BLaER1 treated with 17β-estradiol and CSF1 and Interleukin-3, amounts not matched to agents 10 nM and 100 nM (cell line): ENCODE results near the gene SLC19A1.

ENCODE experiments used
- H3K27ac ChIP-seq, 11 experiments: shearing (Covaris generic); formaldehyde crosslinking; 2 replicates each; pipeline ENCODE4 v1.8.1; 2022
- H3K27me3 ChIP-seq, 11 experiments: shearing (Covaris generic); formaldehyde crosslinking; 2 replicates each; pipeline ENCODE4 v1.8.1; 2022
- H3K36me3 ChIP-seq, 11 experiments: shearing (Covaris generic); formaldehyde crosslinking; 2 replicates each; pipeline ENCODE4 v1.8.1; 2022
- H3K4me1 ChIP-seq, 10 experiments: shearing (Covaris generic); formaldehyde crosslinking; 2 replicates each; pipeline ENCODE4 v1.8.1; 2022
- H3K4me2 ChIP-seq, 11 experiments: shearing (Covaris generic); formaldehyde crosslinking; 2 replicates each; pipeline ENCODE4 v1.8.1; 2022
- H3K4me3 ChIP-seq, 10 experiments: shearing (Covaris generic); formaldehyde crosslinking; 2 replicates each; pipeline ENCODE4 v1.8.1; 2022
- H3K9ac ChIP-seq, 11 experiments: shearing (Covaris generic); formaldehyde crosslinking; 2 replicates each; pipeline ENCODE4 v1.8.1; 2022
- H3K9me3 ChIP-seq, 11 experiments: shearing (Covaris generic); formaldehyde crosslinking; replicated peaks in 1 of 11; 2 replicates each; pipeline ENCODE4 v1.8.1; 2022
- H4K20me1 ChIP-seq, 11 experiments: shearing (Covaris generic); formaldehyde crosslinking; 2 replicates each; pipeline ENCODE4 v1.8.1; 2022
- Cebpa-rat ChIP-seq, 11 experiments: shearing (Covaris generic); IDR thresholded peaks; 2 replicates each; pipeline ENCODE4 v1.8.1; 2022

SLC19A1 gene

DNA sequence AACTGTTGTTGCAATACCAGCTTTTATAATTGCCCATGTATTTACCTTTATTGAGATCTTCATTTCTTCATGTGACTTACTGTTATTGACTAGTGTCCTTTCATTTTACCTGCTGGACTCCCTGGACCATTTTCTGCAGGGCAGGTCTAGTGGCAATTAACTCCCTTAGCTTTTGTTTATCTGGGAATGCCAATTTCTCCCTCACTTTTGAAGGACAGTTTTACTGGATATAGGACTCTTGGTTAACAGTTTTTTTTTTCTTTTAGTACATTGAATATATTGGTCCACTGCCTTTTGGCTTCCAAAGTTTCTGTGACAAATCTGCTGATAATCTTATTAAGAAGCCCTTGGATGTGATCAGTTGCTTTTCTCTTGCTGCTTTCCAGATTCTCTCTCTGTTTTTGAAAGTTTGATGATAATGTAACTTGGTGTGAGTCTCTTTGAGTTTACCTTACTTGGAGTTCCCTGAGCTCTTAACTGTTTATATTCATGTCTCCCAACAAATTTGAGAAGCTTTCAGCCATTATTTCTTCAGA, 80.4 kb downstream of the SLC19A1 start:
- H3K4me3 ChIP-seq = no peak overlapping the region
- H3K27ac ChIP-seq = no peak overlapping the region
- peaks cover 0 to 11% (median 0%) of the 10 kb centered on the region in 11 experiments; a peak in 2 of 22 replicates for H4K20me1 ChIP-seq
- peaks cover 0 to 19% (median 6%) of the 10 kb centered on the region in 11 experiments; a peak in 12 of 22 replicates for H3K9me3 ChIP-seq
- H3K27me3 ChIP-seq = no peaks in the 10 kb centered on the region; a peak in 1 of 22 replicates
- no peaks in the 10 kb centered on the region for H3K36me3 ChIP-seq
- no peak for TF ChIP-seq Cebpa-rat (IDR thresholded peaks at IDR 0.05)
- H3K4me2 ChIP-seq = peak overlapping the region in 3 of 11 experiments; percentile 54 to 84 (median 56); a peak in 3 of 22 replicates
- no peak overlapping the region for H3K9ac ChIP-seq
- H3K4me1 ChIP-seq = peaks cover 3 to 84% (median 71%) of the 10 kb centered on the region in 10 experiments; a peak in 17 of 20 replicates

DNA sequence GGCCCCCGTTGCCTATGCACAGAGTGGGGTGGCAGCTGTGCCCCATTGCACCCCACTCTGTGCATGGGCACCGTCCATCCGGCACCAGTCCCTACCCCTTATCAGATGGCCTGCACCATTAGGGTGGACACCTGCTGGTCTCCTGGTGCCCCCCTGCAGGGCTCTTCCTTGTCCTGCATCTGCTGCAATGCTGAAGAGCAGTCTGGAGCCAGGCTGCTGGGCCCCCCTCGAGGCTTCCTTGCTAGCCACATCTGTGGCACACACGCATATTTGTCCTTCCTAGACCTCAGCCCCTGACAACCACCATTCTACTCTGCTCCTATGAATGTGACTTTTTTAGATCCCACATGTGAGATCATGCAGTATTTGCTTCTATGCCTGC, 80.9 kb downstream of the SLC19A1 start:
- Histone ChIP-seq H3K9me3 (peaks cover 0 to 19% (median 6%) of the 10 kb centered on the region in 11 experiments; a peak in 12 of 22 replicates), H3K27ac (peak overlapping the region in 1 of 11 experiments; percentile 27; a peak in 1 of 22 replicates), H3K27me3 (no peaks in the 10 kb centered on the region; a peak in 1 of 22 replicates), H3K4me2 (peak overlapping the region in 8 of 11 experiments; percentile 15 to 84 (median 48); a peak in 16 of 22 replicates), H3K4me1 (peaks cover 3 to 87% (median 73%) of the 10 kb centered on the region in 10 experiments; a peak in 17 of 20 replicates), H4K20me1 (peaks cover 0 to 11% (median 0%) of the 10 kb centered on the region in 11 experiments; a peak in 2 of 22 replicates), H3K4me3 (no peak overlapping the region), H3K36me3 (no peaks in the 10 kb centered on the region), H3K9ac (no peak overlapping the region)
- no peak for TF ChIP-seq Cebpa-rat (IDR thresholded peaks at IDR 0.05)

DNA sequence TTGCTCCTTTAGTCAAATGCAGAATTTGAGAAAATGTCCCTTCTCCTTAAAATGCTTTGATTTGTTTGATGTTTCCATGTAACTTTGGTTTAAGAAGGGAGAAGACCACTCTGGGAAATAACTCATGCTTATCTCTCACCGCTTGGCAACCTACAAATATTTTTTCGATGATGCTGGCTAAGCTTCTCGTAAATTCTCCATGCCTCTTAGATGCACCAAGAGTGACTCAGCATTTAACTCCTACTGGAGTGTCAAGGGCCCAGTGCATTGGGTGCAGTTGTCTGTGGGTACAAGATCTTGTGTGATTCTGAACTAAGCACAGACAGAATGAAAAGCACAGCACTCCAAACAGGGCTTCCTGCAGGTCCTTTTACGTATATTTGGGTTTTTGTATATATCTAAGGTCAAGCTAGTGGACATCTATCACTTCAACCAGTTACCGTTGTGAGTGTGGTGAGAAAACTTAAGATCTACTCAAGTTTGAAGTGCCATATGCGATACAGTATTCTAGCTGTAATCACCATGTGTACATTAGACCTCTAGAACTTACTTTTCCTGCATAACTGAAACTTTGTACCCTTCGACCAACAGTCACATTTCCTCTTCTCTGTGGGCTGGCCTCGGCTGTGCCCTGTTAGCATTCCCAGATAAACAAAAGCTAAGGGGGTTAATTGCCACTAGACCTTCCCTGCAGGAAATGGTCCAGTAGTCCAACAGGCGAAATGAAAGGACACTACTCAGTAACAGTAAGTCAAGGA, 81.5 kb downstream of the SLC19A1 start:
- H3K27me3 ChIP-seq = no peaks in the 10 kb centered on the region; a peak in 1 of 22 replicates
- H3K27ac ChIP-seq = peak overlapping the region in 1 of 11 experiments; percentile 27; a peak in 2 of 22 replicates
- peak overlapping the region in 8 of 11 experiments; percentile 15 to 84 (median 48); a peak in 16 of 22 replicates for H3K4me2 ChIP-seq
- H3K4me3 ChIP-seq = no peak overlapping the region
- no peak overlapping the region for H3K9ac ChIP-seq
- H3K36me3 ChIP-seq = no peaks in the 10 kb centered on the region
- TF ChIP-seq Cebpa-rat (IDR thresholded peaks at IDR 0.05) = no peak
- peaks cover 0 to 19% (median 6%) of the 10 kb centered on the region in 11 experiments; a peak in 12 of 22 replicates for H3K9me3 ChIP-seq
- peaks cover 6 to 89% (median 74%) of the 10 kb centered on the region in 10 experiments; a peak in 18 of 20 replicates for H3K4me1 ChIP-seq
- H4K20me1 ChIP-seq = peaks cover 0 to 11% (median 0%) of the 10 kb centered on the region in 11 experiments; a peak in 2 of 22 replicates

DNA sequence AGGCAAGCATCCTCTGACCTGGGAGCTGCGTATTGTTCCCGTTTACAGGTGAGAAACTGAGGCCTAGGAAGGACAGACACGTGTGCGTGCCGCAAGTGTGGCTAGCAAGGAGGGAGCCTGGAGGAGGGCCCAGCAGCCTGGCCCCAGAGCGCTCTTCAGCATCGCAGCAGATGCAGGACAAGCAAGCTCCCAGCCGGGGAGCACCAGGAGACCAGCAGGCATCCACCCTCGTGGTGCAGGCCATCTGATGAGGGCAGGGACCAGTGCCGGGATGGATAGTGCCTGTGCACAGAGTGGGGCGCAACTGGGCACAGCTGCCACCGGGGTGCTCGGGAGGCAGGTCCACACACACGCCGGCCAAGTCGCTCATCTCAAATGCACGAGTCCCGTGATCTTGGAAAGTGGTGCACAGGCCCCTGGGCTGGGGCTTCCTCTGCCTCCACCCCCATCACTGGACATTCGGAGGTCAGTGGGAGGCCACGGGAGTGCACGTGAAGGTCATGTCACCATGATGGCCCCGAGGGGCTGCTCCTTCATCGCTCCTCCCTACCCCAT, 82.2 kb downstream of the SLC19A1 start:
- Histone ChIP-seq H4K20me1 (peaks cover 0 to 11% (median 0%) of the 10 kb centered on the region in 11 experiments; a peak in 3 of 22 replicates), H3K4me2 (peak overlapping the region in 8 of 11 experiments; percentile 15 to 84 (median 62); a peak in 13 of 22 replicates), H3K9ac (no peak overlapping the region), H3K4me3 (no peak overlapping the region), H3K27me3 (no peaks in the 10 kb centered on the region; a peak in 1 of 22 replicates), H3K9me3 (peaks cover 0 to 19% (median 6%) of the 10 kb centered on the region in 11 experiments; a peak in 12 of 22 replicates), H3K4me1 (peaks cover 11 to 89% (median 74%) of the 10 kb centered on the region in 10 experiments; a peak in 18 of 20 replicates), H3K27ac (peak overlapping the region in 1 of 11 experiments; percentile 34; a peak in 1 of 22 replicates), H3K36me3 (no peaks in the 10 kb centered on the region)
- no peak for TF ChIP-seq Cebpa-rat (IDR thresholded peaks at IDR 0.05)

DNA sequence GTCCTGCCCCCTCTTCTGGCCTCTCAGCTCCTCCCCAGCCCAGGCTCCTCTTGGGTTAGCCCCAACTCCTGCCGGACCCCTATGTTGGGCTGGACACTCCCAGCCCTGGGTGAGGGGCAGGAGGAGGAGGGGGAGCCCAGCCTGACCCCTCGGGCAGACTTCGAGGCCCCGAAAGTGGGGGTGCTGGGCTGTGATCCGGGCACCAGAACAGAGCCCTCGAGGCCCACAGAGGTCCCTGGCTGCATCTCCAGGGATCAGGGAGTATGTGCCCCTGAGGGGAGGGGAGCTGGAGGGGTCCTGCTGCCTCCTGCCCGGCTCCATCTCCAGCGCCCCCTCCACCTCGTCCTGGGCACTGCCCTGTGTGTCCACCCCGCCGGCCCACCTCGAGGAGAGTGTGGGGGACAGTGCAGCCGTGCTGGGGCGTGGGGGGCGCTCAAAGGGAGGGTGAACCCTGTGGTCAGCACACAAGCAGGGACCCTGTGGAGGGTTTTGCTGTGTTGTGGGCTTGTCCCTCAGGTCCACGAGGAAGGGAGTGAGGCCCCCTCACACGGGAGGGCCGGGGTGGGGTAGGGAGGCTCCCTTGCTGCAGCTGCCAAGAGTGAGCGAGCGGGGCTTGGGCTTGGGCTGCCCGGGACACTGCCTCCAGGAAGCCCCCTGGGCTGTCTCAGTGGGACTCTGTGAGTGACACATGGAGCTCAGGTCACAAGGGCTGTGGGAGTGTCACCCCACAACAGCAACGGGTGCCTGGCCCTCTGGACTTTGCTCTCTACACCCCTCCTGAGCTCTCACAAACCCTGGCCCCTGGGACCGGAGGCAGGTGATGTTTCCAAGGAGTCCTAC, 82.8 kb downstream of the SLC19A1 start:
- Histone ChIP-seq H3K27me3 (no peaks in the 10 kb centered on the region; a peak in 1 of 22 replicates), H3K4me2 (peak overlapping the region in 9 of 11 experiments; percentile 52 to 87 (median 78); a peak in 16 of 22 replicates), H3K4me3 (no peak overlapping the region), H4K20me1 (peaks cover 0 to 11% (median 3%) of the 10 kb centered on the region in 11 experiments; a peak in 3 of 22 replicates), H3K9ac (peak overlapping the region in 2 of 11 experiments; percentile 16 to 25; a peak in 3 of 22 replicates), H3K9me3 (peaks cover 0 to 19% (median 6%) of the 10 kb centered on the region in 11 experiments; a peak in 12 of 22 replicates), H3K4me1 (peaks cover 11 to 85% (median 70%) of the 10 kb centered on the region in 10 experiments; a peak in 18 of 20 replicates), H3K27ac (peak overlapping the region in 2 of 11 experiments; percentile 14 to 34; a peak in 2 of 22 replicates), H3K36me3 (no peaks in the 10 kb centered on the region)
- no peak for TF ChIP-seq Cebpa-rat (IDR thresholded peaks at IDR 0.05)

DNA sequence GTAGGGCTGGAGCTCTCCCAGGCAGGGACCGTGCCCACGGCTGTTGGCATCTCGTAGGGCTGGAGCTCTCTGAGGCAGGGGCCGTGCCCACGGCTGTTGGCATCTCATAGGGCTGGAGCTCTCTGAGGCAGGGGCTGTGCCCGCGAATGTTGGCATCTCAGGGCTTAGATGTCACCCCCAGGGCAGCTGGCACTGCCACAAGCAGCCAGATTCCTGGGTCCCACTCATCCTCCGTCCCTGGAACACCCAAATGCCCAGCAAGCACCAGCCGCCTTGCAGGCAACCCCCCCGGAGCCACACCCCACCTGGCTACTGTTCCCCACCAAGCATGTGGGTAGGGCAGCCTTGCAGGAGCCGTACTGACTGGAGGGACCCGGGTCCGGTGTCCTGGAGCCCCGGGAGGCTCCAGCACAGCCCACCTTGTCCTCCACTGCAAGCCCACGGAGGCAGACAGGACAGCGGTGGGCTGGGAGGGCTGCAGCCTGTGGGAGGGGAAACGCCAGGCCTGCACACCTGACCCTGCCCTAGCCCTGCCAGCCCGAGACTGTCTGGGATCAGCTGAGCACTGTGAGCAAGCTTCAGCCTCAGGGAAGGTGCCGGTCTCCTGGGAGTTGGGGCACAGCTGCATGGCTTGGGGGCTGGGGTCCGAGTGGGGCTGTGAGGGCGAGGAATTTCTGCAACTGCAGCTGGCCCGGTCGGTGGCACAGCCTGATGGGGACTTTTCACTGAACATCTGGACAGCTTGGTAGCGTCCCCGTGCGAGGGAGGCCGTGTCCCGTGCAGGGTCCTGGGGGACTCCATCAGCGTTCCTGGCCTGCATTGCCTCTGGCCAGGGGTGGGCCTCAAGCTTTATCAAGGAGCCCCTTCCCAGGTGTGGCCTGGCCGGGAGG, 83.7 kb downstream of the SLC19A1 start:
- no peaks in the 10 kb centered on the region; a peak in 1 of 22 replicates for H3K27me3 ChIP-seq
- no peaks in the 10 kb centered on the region for H3K36me3 ChIP-seq
- peaks cover 0 to 19% (median 6%) of the 10 kb centered on the region in 11 experiments; a peak in 13 of 22 replicates for H3K9me3 ChIP-seq
- H4K20me1 ChIP-seq = peaks cover 0 to 11% (median 4%) of the 10 kb centered on the region in 11 experiments; a peak in 3 of 22 replicates
- H3K4me3 ChIP-seq = no peak overlapping the region; a peak in 1 of 20 replicates
- H3K27ac ChIP-seq = peak overlapping the region in 2 of 11 experiments; percentile 14 to 34; a peak in 1 of 22 replicates
- no peak for TF ChIP-seq Cebpa-rat (IDR thresholded peaks at IDR 0.05)
- H3K4me1 ChIP-seq = peaks cover 11 to 84% (median 61%) of the 10 kb centered on the region in 10 experiments; a peak in 18 of 20 replicates
- H3K9ac ChIP-seq = peak overlapping the region in 2 of 11 experiments; percentile 16 to 25; a peak in 3 of 22 replicates
- peak overlapping the region in 10 of 11 experiments; percentile 7 to 87 (median 74); a peak in 18 of 22 replicates for H3K4me2 ChIP-seq

DNA sequence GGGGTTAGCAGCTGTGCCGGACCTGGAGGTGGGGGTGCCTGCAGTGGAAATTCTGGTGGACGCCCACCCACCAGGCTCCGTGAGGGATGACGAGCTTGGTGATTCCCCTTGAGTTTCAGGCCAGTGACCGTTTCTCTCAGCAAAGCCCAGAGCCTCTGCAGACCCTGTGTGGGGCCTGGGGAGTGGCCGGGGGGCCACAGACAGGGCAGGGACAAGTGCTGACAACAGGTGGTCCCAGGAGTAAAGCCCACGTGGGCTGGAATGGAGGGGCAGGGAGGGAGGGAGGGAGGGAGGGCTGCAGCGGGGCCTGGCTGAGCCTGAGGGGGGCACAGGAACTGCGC, 84.4 kb downstream of the SLC19A1 start:
- Histone ChIP-seq H4K20me1 (peaks cover 0 to 11% (median 4%) of the 10 kb centered on the region in 11 experiments; a peak in 3 of 22 replicates), H3K27me3 (no peaks in the 10 kb centered on the region; a peak in 1 of 22 replicates), H3K27ac (no peak overlapping the region), H3K36me3 (no peaks in the 10 kb centered on the region), H3K4me1 (peaks cover 11 to 83% (median 60%) of the 10 kb centered on the region in 10 experiments; a peak in 18 of 20 replicates), H3K9ac (no peak overlapping the region), H3K4me2 (peak overlapping the region in 6 of 11 experiments; percentile 22 to 87 (median 79); a peak in 11 of 22 replicates), H3K4me3 (no peak overlapping the region), H3K9me3 (peaks cover 0 to 19% (median 6%) of the 10 kb centered on the region in 11 experiments; a peak in 14 of 22 replicates)
- no peak for TF ChIP-seq Cebpa-rat (IDR thresholded peaks at IDR 0.05)
